Osteoblast (primary cell): Measurements from ENCODE around the gene KCNK4. TPM values are rescaled to one million over a fixed set of nuclear protein-coding genes. Genes with fewer than 3 reads are reported as not detected.

ENCODE experiments used
- DNase-seq: peaks from one replicate; pipeline ENCODE4 v3.0.0; 2011; ENCODE audit warnings: low spot score, mixed read lengths; ENCODE audit not compliant: insufficient read length; ENCODE audit errors: missing footprints
- H2AFZ ChIP-seq: 2 replicates; pipeline ENCODE4 v1.6.0; 2011; ENCODE audit warnings: mild to moderate bottlenecking, low read length
- H3K27ac ChIP-seq: 2 replicates; pipeline ENCODE4 v1.5.1; 2011; ENCODE audit warnings: mild to moderate bottlenecking, low read depth, low read length, moderate library complexity
- H3K27me3 ChIP-seq: 2 replicates; pipeline ENCODE4 v1.6.0; 2012; ENCODE audit warnings: mild to moderate bottlenecking, control low read depth, inconsistent platforms, low read length, moderate library complexity; ENCODE audit not compliant: insufficient read depth
- H3K36me3 ChIP-seq: 2 replicates; pipeline ENCODE4 v1.5.1; 2011; ENCODE audit warnings: mild to moderate bottlenecking, low read length, control low read depth, moderate library complexity; ENCODE audit not compliant: insufficient read depth
- H3K4me1 ChIP-seq: 2 replicates; pipeline ENCODE4 v1.5.1; 2011; ENCODE audit warnings: mild to moderate bottlenecking, low read length, control low read depth, moderate library complexity; ENCODE audit not compliant: insufficient read depth
- H3K4me2 ChIP-seq: 2 replicates; pipeline ENCODE4 v1.6.0; 2011; ENCODE audit warnings: mild to moderate bottlenecking, low read length; ENCODE audit not compliant: insufficient read depth
- H3K4me3 ChIP-seq: fragments of 200-600 bp; sonication (generic); 3 replicates; pipeline ENCODE4 v1.5.1; 2012; ENCODE audit warnings: mild to moderate bottlenecking, low read length, inconsistent platforms; ENCODE audit not compliant: insufficient read depth
- H3K79me2 ChIP-seq: 2 replicates; pipeline ENCODE4 v1.6.0; 2012; ENCODE audit warnings: mild to moderate bottlenecking, low read length, control low read depth, inconsistent platforms; ENCODE audit not compliant: insufficient read depth
- H3K9me3 ChIP-seq: 2 replicates; pipeline ENCODE4 v1.5.1; 2011; ENCODE audit warnings: low read depth, low read length, control low read depth
- H4K20me1 ChIP-seq: 2 replicates; pipeline ENCODE4 v1.6.0; 2012; ENCODE audit warnings: mild to moderate bottlenecking, low read length, control low read depth; ENCODE audit not compliant: insufficient read depth
- total RNA-seq: library from RNA; depleted of rRNA; stranded (reverse); fragments of >200 nt; gene quantifications from 2 replicates; pipeline ENCODE4 v1.2.3, GENCODE V29; 2012
- TF ChIP-seq, protein P1 (sequence below): IDR thresholded peaks from 2 replicates; pipeline ENCODE4 v1.5.1; 2011; ENCODE audit warnings: mild to moderate bottlenecking, low read depth, low read length, moderate library complexity; ENCODE audit errors: extremely low read depth

KCNK4 gene
- total RNA-seq, 1 donor, result 0.36 TPM

DNA sequence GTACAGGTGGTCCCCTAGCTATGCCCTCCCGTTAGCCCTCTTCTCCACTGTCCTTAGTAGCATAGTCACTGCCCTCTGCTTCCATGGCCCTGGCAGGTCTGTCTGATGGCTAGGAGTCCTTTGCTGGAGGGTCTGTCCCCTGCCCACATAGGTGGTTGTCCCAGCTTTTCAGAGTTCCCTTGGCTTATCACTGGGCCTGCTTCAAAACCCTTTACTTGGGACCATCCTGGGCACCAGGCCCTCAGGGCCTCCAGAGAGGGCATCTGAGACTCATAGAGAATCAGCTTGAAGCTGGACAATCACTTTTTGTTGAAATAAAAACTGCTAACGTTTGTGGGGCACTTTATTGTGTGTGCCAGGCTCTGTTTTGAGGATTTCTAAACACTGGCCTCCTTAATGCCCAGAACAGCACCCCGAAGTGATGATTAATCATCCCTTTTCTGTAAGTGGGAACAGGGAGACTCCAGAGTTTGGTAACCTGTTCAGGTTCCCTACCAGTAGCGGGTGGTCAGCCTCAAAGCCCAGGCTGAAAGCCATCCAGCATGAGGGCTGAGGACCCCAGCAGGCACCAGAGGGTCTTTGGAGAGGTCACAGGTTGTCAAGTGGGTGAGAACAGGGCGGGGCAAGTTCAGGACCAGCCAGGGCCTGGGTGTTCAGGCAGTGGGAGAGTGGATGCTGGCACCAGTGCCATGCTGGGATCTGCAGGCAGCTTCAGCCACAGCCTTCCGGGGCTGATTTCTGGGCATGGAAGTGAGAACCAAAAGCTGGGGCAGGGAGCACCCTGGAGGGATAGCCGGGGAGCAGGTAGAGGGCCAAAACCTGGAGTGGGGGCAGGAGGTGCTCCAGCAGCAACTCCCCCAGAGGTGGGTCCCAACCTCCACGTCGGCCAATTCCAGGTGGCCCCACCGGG, 495 bp upstream of the KCNK4 start:
- Histone ChIP-seq H3K36me3 (no peaks in the 10 kb centered on the region), H3K9me3 (no peaks in the 10 kb centered on the region), H3K4me1 (peaks cover 7% of the 10 kb centered on the region), H4K20me1 (peaks cover 2% of the 10 kb centered on the region), H3K4me3 (no peak overlapping the region), H3K27ac (no peak overlapping the region), H3K27me3 (peaks cover 56% of the 10 kb centered on the region), H3K79me2 (peaks cover 6% of the 10 kb centered on the region), H2AFZ (no peak overlapping the region), H3K4me2 (no peak overlapping the region)
- TF ChIP-seq, protein P1, sequence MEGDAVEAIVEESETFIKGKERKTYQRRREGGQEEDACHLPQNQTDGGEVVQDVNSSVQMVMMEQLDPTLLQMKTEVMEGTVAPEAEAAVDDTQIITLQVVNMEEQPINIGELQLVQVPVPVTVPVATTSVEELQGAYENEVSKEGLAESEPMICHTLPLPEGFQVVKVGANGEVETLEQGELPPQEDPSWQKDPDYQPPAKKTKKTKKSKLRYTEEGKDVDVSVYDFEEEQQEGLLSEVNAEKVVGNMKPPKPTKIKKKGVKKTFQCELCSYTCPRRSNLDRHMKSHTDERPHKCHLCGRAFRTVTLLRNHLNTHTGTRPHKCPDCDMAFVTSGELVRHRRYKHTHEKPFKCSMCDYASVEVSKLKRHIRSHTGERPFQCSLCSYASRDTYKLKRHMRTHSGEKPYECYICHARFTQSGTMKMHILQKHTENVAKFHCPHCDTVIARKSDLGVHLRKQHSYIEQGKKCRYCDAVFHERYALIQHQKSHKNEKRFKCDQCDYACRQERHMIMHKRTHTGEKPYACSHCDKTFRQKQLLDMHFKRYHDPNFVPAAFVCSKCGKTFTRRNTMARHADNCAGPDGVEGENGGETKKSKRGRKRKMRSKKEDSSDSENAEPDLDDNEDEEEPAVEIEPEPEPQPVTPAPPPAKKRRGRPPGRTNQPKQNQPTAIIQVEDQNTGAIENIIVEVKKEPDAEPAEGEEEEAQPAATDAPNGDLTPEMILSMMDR, result no peak
- DNase-seq, result peak; percentile 81

DNA sequence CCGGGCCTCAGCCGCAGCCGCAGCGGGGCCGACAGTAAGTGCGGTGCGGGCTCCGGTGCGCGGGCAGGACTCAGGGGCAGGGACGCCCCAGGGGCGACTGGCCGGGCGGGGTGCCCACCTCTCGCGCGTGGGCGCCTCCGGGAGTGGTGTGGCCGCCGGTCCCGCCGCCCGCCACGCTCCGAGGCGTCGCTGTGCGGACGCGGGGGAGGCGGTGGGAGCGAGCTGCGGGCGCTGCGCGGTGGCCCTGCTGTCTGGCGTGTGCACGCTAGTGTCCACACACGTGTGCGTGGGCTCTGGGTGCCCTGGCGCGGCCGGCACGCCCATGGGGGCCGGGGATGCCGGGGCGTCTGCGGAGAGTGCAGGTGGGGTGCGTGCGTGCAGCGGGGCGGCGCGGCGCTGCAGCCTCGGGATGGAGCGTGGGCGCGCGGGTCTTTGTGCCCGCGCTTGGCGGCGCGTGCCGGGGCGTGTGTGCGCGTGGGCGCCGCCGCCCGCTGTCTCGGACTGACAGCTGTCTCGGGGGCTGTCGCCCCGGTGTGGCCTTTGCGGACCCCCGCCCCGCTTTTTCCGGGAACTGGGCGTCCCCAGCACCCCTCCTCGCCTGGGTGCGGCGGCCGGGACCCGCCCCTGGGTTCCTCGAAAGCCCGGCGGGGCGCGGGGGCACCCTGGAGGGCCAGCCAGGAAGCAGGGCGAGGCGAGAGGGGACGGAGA, 804 bp downstream of the KCNK4 start:
- Histone ChIP-seq H3K9me3 (no peaks in the 10 kb centered on the region), H2AFZ (no peak overlapping the region), H4K20me1 (peaks cover 2% of the 10 kb centered on the region), H3K27me3 (peaks cover 69% of the 10 kb centered on the region), H3K4me3 (peak overlapping the region; percentile 47), H3K27ac (no peak overlapping the region), H3K4me2 (no peak overlapping the region), H3K4me1 (no peaks in the 10 kb centered on the region), H3K79me2 (no peaks in the 10 kb centered on the region), H3K36me3 (no peaks in the 10 kb centered on the region)
- TF ChIP-seq, protein P1, result no peak
- DNase-seq, result peak; percentile 82

DNA sequence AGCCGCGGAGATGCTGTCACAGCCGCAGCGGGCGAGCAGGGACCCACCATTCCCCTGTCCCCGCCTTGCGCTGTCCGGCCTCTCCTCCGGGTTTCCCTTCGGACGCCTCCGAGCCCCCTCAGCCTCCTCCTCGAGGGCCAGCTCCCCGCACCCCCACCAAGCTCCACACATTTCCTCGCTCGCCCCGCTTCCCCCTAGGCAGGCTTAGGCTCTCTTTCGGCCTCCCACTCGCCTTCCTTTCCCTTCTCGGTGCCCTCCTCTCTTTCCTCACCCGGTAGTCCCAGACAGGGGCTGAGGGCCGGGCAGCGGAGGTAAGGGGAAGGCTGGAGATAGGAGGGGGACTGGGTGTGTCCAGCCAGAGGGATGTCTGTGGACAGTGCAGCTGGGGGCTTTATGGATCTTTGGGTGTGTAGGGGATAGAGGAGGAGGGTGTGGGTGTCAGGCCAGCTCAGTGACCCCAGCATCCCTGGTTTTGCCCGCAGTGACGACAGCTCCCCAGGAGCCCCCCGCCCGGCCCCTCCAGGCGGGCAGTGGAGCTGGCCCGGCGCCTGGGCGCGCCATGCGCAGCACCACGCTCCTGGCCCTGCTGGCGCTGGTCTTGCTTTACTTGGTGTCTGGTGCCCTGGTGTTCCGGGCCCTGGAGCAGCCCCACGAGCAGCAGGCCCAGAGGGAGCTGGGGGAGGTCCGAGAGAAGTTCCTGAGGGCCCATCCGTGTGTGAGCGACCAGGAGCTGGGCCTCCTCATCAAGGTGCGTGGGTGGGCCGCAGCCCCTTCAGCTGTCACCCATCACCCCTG, 1.6 kb downstream of the KCNK4 start:
- Histone ChIP-seq H3K9me3 (no peaks in the 10 kb centered on the region), H2AFZ (no peak overlapping the region), H3K4me3 (peak overlapping the region; percentile 47), H3K27me3 (peaks cover 76% of the 10 kb centered on the region), H3K36me3 (no peaks in the 10 kb centered on the region), H4K20me1 (peaks cover 2% of the 10 kb centered on the region), H3K79me2 (no peaks in the 10 kb centered on the region), H3K4me2 (no peak overlapping the region), H3K27ac (no peak overlapping the region), H3K4me1 (no peaks in the 10 kb centered on the region)
- TF ChIP-seq, protein P1, result no peak
- DNase-seq, result peak; percentile 89
